Upper lobe of right lung (tissue), 1 donor: ENCODE results near the gene TLE4. TPM values are rescaled to one million over a fixed set of nuclear protein-coding genes. Genes with fewer than 3 reads are reported as not detected.

ENCODE experiments used
- ATAC-seq: fragments of 200-7000 bp; cut with Tn5 transposase; one replicate; pipeline ENCODE4 v1.9.1; 2020; ENCODE audit warnings: mild to moderate bottlenecking, moderate library complexity
- DNase-seq: peaks from one replicate; pipeline ENCODE4 v3.0.0-alpha.2; 2020
- H3K27ac ChIP-seq: fragments of 200-600 bp; one replicate; pipeline ENCODE4 v1.8.0; 2022
- H3K27me3 ChIP-seq: fragments of 200-600 bp; one replicate; pipeline ENCODE4 v1.8.0; 2022; ENCODE audit warnings: mild to moderate bottlenecking
- H3K36me3 ChIP-seq: fragments of 200-600 bp; one replicate; pipeline ENCODE4 v1.8.0; 2022
- H3K4me1 ChIP-seq: fragments of 200-600 bp; one replicate; pipeline ENCODE4 v1.8.0; 2022
- H3K4me3 ChIP-seq: fragments of 200-600 bp; one replicate; pipeline ENCODE4 v1.8.0; 2022; ENCODE audit warnings: mild to moderate bottlenecking
- H3K9me3 ChIP-seq: fragments of 200-600 bp; one replicate; pipeline ENCODE4 v1.8.0; 2022
- intact Hi-C: fragments of 100-400 bp; cut with DNase I; formaldehyde crosslinking; loops from one replicate; pipeline ENCODE4 v1.11.0; 2022
- total RNA-seq: library from RNA; stranded (reverse); fragmentation: NEBNext Ultra II Directional; extraction: Animal tissue kit (Norgen Biotek cat#: 25700); gene quantifications from one replicate; pipeline ENCODE4 v1.2.1, GENCODE V29; 2021
- TF ChIP-seq, protein P1 (sequence below): fragments of 200-600 bp; IDR thresholded peaks from one replicate; pipeline ENCODE4 v1.8.0; 2022; ENCODE audit warnings: antibody characterized with exemption
- donor health status: DM: no; HTN: yes; CAD: no; lungs with severe emphysema.

Gene TLE4
- total RNA-seq, 1 donor from 2014 or later: 37.1 TPM

DNA sequence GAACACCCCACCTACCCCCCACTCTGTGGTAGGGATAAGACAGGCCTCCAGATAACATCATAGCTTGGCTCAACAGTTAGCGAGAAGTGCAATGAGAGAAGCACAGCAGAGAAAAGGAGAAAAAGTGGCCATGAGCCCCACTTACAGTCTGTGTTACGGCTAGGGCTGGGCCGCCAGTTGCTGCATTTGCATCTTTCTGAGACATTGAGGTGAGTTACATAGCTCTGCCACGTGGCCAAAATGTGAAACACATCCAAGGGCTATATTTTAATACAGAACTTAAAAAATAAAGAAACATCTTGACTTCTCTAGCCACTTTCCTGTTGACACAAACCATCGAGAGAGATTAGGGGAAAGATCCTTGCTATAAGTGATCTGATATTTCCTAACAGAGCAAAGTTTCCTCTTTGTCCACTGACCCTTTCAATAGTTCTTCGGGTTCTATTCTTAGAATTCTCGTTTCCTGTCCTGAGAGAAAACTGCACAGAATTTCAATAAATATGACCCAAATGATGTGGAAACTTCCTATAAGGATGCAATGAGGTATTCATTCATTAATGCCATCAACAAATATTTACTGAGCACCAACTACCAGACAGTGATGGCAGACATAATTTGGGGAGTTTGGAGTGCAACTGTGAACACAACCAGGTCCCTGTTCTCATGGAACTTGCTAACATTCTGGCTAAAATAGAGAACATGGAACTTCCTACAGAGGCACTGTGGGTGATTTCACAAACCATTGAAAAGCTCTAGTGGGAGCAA, 3.2 kb upstream of the TLE4 start:
- no peaks in the 10 kb centered on the region for H3K9me3 ChIP-seq
- H3K4me3 ChIP-seq: no peak overlapping the region
- H3K36me3 ChIP-seq: no peaks in the 10 kb centered on the region
- H3K4me1 ChIP-seq: peaks cover 7% of the 10 kb centered on the region
- H3K27ac ChIP-seq: no peak overlapping the region
- intact Hi-C loops: no loop called here
- no peak for DNase-seq
- ATAC-seq: no peak
- TF ChIP-seq, protein P1, sequence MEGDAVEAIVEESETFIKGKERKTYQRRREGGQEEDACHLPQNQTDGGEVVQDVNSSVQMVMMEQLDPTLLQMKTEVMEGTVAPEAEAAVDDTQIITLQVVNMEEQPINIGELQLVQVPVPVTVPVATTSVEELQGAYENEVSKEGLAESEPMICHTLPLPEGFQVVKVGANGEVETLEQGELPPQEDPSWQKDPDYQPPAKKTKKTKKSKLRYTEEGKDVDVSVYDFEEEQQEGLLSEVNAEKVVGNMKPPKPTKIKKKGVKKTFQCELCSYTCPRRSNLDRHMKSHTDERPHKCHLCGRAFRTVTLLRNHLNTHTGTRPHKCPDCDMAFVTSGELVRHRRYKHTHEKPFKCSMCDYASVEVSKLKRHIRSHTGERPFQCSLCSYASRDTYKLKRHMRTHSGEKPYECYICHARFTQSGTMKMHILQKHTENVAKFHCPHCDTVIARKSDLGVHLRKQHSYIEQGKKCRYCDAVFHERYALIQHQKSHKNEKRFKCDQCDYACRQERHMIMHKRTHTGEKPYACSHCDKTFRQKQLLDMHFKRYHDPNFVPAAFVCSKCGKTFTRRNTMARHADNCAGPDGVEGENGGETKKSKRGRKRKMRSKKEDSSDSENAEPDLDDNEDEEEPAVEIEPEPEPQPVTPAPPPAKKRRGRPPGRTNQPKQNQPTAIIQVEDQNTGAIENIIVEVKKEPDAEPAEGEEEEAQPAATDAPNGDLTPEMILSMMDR: no peak
- no peaks in the 10 kb centered on the region for H3K27me3 ChIP-seq

DNA sequence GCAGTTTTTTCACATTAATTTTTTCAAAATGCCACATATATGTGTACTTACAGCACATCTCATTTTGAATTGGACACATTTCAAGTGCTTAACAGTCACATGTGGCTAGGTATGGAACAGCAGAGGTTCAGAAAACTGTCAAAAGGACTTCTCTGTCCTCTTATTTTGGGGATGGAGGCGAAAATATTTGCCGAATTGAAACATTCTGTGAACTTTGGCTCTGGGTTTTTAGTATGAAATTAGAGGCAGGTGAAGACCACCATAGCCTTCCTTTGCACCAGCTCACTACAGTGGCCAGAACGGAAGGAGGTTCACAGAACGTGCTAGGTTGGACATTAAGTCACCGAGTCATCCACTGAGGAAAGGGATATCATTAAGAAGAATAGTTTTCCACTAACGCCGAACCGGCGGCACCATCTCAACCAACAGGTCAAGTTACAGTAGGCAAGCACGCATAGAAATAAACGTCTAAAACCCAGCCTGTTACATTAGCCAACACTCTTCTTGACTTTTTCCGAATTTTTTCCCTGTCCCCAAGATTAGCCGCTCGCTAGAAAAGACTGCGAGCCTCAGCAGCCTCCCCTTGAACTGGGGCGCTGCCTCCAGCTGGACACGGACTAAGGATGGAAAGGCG, 1.8 kb upstream of the TLE4 start:
- intact Hi-C loops: no loop called here
- no peak overlapping the region for H3K27ac ChIP-seq
- no peaks in the 10 kb centered on the region for H3K27me3 ChIP-seq
- H3K4me3 ChIP-seq: peak overlapping the region; percentile 62
- TF ChIP-seq, protein P1: no peak
- no peaks in the 10 kb centered on the region for H3K36me3 ChIP-seq
- peaks cover 19% of the 10 kb centered on the region for H3K4me1 ChIP-seq
- no peaks in the 10 kb centered on the region for H3K9me3 ChIP-seq
- ATAC-seq (no peak), DNase-seq (no peak)

DNA sequence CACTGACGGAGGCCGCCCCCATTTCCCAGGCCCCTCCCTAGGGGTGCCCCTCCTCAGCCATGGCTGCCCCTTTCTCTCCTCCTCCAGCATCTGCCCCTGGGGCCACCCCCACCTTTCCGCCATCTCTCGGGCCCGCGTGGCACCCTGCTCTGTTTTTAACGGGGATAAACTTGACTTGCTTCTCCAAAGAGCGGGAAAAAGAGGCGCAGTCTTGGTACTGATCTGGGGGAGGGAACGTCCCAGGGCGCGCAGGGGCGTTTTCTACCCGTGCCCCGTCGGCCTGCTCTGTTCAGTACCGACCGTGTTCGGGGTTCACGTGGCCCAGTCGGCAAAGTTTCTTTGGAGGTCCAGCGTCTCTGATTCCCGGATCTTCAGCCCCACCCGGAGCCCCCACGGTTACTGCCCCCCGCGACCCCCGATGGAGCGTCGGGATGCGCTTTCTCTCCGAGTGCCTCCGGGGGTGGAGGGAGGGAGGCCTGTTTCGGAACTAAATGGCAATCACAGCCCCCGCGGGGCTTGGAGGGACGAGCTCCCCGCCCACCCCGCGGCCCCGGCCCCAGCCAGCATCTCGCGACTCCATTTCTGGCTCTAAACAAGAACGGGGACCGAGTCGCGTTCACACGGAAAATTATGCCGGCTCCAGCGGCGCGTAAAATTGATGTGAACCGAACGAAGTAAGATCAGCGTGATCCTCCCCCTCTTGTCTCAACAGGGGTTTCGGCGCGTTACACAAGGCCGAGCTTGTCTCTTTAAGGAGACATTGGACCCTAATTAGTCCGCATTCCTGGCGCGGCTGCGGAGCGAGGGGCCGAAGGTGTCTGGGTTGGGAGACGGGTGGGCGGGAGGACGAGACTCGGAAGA, 1.1 kb upstream of the TLE4 start:
- H3K9me3 ChIP-seq: no peaks in the 10 kb centered on the region
- H3K27ac ChIP-seq: peak overlapping the region; percentile 38
- H3K36me3 ChIP-seq: no peaks in the 10 kb centered on the region
- H3K4me3 ChIP-seq: peak overlapping the region; percentile 62
- ATAC-seq (no peak), DNase-seq (peak; percentile 79)
- no peaks in the 10 kb centered on the region for H3K27me3 ChIP-seq
- intact Hi-C loops: no loop called here
- peaks cover 23% of the 10 kb centered on the region for H3K4me1 ChIP-seq
- TF ChIP-seq, protein P1: no peak

DNA sequence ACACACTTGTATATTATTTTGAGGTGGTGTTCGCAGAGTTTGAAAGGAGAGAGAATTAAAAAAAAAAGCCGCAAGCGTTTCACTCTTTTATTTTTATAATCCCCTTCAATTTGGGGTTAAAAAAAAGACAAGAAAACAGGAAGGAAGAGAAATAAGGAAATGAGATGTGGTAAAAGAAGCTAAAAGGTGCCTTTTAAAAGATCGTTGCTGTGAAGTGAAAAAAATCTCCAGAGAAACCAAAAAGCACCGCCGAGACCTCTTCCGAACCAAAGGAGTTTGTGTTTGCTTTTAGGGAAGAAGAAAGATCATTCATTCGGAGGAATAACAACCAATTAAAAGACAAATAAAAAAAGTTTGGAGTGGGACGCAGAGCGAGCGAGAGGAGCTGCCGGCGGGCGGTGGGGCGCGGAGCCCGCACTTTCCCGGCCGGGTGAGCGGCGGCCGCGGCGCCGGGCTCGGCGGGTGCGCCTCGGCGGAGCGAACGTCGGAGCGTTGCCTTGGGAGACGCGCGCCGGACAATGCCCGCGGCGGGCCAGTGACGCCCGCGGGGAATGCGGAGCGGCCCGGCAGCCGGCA, 355 bp downstream of the TLE4 start:
- ATAC-seq: peak; percentile 32
- no peaks in the 10 kb centered on the region for H3K9me3 ChIP-seq
- no peak for DNase-seq
- H3K27me3 ChIP-seq: no peaks in the 10 kb centered on the region
- TF ChIP-seq, protein P1: no peak
- H3K27ac ChIP-seq: peak overlapping the region; percentile 97
- H3K4me3 ChIP-seq: peak overlapping the region; percentile 92
- no peaks in the 10 kb centered on the region for H3K36me3 ChIP-seq
- peaks cover 24% of the 10 kb centered on the region for H3K4me1 ChIP-seq
- intact Hi-C loops: no loop called here

DNA sequence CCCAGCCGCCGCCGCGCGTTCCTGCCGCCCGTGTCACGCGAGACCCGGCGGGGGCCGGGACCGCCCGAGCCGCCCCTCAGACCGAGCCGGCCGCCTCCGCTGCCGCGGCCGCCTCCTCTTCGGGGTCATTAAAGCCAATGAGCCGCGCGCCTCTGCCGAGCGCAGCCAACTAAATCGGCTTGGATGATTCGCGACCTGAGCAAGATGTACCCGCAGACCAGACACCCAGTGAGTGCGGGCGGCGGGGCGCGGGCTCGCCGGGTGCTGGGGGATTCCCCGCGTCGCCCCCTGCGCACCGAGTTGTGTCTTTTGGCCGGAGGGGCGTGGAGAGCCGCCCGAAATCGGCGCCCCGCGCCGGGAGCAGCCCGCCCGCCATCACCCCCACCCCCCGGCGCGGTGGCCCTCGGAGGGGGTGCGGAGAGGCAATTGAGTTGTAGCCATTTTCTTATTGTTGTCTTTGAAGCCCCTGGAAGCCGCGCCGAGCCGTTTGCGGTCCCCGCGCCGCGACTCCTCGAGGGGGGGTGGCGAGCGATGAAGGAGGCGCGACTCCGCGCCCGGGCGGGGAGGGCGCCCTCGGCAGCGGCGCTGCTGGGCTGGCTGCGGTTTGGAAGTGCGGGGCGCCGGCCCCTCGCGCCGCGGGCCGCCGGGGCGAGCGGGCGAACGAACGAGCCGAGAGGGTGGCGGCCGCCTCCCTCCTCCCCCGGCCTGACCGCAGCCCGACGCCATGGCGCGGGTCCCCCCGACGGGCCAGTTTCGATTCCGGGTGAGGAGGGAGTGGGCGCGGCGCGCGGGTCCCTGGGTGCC, 1.0 kb downstream of the TLE4 start:
- TF ChIP-seq, protein P1: no peak
- H3K4me1 ChIP-seq: peaks cover 24% of the 10 kb centered on the region
- ATAC-seq (peak; percentile 2), DNase-seq (peak; percentile 84)
- H3K27ac ChIP-seq: peak overlapping the region; percentile 97
- no peaks in the 10 kb centered on the region for H3K27me3 ChIP-seq
- intact Hi-C loops: no loop called here
- no peaks in the 10 kb centered on the region for H3K9me3 ChIP-seq
- H3K4me3 ChIP-seq: peak overlapping the region; percentile 92
- H3K36me3 ChIP-seq: no peaks in the 10 kb centered on the region
